ENCODE results near the gene TET2. TPM values are rescaled to one million over a fixed set of nuclear protein-coding genes. Genes with fewer than 3 reads are reported as not detected.

TET2 gene
- total RNA-seq, 1 experiment from 2014 or later = 3.4 TPM

DNA sequence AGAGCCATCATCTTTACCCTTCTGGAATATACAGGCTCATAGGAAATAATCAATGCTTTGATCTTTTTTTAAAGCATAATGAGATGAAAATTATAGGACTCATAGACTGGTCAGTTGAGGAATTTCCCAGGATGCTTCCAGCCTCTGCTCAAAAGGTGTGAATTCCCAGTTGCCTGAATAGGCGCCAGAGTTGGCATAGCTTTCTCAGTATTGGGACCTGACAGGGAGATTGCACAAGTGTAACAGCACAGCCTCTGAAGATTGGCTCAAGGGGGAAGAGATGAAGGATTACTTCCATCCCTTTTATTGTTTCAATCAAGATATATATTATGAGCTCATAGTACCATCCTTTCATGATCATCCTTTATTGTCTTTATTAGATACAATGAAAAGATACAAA, 17.9 kb downstream of the TET2 start (continued):
- TF ChIP-seq, protein P1, sequence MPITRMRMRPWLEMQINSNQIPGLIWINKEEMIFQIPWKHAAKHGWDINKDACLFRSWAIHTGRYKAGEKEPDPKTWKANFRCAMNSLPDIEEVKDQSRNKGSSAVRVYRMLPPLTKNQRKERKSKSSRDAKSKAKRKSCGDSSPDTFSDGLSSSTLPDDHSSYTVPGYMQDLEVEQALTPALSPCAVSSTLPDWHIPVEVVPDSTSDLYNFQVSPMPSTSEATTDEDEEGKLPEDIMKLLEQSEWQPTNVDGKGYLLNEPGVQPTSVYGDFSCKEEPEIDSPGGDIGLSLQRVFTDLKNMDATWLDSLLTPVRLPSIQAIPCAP (CRISPR knock-in tag; IDR thresholded peaks at IDR 0.05) = no peak

DNA sequence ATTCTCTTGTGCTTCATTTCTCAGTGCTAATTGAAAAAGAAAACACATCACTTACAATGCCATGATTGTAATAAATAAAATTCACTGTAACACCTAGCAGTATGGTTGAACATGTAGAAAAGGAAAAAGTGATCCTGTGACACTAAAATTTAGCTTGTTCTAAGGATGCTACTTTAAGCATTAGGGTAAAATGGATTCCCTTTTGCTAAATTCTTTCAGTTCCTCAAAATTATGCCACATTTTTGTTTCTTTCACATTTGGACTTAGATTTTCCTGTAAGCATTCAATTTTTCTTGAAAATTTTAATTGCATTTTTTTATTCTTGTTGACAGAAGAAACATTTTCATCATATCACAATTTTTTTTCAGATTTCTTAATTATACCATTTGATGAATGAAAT, 19.4 kb downstream of the TET2 start:
- Mint-ChIP-seq H3K27me3 (ENCODE audit: low read depth) (peaks cover 86% of the 10 kb centered on the region), H3K4me1 (peaks cover 8% of the 10 kb centered on the region), H3K9me3 (no peaks in the 10 kb centered on the region), H3K27ac (no peak overlapping the region), H3K36me3 (no peaks in the 10 kb centered on the region), H3K4me3 (no peak overlapping the region)
- TF ChIP-seq NFE2L1 (CRISPR knock-in tag; IDR thresholded peaks at IDR 0.05) (no peak), ESRRA (CRISPR knock-in tag; IDR thresholded peaks at IDR 0.05; ENCODE audit: borderline replicate concordance) (no peak), NFYB (CRISPR knock-in tag; conservative IDR thresholded peaks at IDR 0.05; ENCODE audit: low read depth) (no peak), ZNF317 (CRISPR knock-in tag; IDR thresholded peaks at IDR 0.05; ENCODE audit: borderline replicate concordance, low read depth) (no peak), NR3C1 (CRISPR knock-in tag; conservative IDR thresholded peaks at IDR 0.05; ENCODE audit: low read depth) (no peak), EMX1 (CRISPR knock-in tag; IDR thresholded peaks at IDR 0.05) (no peak)
- TF ChIP-seq, protein P2, sequence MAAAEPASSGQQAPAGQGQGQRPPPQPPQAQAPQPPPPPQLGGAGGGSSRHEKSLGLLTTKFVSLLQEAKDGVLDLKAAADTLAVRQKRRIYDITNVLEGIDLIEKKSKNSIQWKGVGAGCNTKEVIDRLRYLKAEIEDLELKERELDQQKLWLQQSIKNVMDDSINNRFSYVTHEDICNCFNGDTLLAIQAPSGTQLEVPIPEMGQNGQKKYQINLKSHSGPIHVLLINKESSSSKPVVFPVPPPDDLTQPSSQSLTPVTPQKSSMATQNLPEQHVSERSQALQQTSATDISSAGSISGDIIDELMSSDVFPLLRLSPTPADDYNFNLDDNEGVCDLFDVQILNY (CRISPR knock-in tag; IDR thresholded peaks at IDR 0.05) = no peak
- TF ChIP-seq, protein P3, sequence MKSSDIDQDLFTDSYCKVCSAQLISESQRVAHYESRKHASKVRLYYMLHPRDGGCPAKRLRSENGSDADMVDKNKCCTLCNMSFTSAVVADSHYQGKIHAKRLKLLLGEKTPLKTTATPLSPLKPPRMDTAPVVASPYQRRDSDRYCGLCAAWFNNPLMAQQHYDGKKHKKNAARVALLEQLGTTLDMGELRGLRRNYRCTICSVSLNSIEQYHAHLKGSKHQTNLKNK (CRISPR knock-in tag; IDR thresholded peaks at IDR 0.05) = no peak
- ATAC-seq (no peak), DNase-seq (ENCODE audit: low spot score) (no peak)
- ChIA-PET CTCF (no interaction called here), POLR2A (no interaction called here)

DNA sequence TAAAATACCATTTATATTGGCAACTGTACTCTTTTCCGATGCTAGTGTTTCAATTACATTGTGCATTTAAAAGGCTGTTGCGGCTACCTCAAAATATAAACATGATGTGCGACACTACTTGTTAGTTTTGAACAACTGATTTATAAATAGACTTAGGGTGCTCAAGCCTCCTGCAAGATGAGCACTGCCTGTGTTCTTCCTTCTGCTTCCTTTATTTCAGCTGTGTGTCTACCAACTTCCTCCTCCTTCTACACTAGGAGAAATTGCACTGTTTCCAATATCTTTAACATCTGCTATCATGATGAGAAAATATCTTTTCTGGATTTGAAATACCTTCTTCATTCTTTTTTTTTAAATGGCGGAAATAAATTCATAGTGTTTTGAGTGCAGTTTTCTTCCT, 24.0 kb downstream of the TET2 start:
- H3K36me3 Mint-ChIP-seq = no peaks in the 10 kb centered on the region
- CTCF ChIA-PET = no interaction called here
- TF ChIP-seq, protein P4, sequence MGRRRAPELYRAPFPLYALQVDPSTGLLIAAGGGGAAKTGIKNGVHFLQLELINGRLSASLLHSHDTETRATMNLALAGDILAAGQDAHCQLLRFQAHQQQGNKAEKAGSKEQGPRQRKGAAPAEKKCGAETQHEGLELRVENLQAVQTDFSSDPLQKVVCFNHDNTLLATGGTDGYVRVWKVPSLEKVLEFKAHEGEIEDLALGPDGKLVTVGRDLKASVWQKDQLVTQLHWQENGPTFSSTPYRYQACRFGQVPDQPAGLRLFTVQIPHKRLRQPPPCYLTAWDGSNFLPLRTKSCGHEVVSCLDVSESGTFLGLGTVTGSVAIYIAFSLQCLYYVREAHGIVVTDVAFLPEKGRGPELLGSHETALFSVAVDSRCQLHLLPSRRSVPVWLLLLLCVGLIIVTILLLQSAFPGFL (CRISPR knock-in tag; IDR thresholded peaks at IDR 0.05; ENCODE audit: borderline replicate concordance) = no peak
- TF ChIP-seq, protein P5, sequence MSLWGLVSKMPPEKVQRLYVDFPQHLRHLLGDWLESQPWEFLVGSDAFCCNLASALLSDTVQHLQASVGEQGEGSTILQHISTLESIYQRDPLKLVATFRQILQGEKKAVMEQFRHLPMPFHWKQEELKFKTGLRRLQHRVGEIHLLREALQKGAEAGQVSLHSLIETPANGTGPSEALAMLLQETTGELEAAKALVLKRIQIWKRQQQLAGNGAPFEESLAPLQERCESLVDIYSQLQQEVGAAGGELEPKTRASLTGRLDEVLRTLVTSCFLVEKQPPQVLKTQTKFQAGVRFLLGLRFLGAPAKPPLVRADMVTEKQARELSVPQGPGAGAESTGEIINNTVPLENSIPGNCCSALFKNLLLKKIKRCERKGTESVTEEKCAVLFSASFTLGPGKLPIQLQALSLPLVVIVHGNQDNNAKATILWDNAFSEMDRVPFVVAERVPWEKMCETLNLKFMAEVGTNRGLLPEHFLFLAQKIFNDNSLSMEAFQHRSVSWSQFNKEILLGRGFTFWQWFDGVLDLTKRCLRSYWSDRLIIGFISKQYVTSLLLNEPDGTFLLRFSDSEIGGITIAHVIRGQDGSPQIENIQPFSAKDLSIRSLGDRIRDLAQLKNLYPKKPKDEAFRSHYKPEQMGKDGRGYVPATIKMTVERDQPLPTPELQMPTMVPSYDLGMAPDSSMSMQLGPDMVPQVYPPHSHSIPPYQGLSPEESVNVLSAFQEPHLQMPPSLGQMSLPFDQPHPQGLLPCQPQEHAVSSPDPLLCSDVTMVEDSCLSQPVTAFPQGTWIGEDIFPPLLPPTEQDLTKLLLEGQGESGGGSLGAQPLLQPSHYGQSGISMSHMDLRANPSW (CRISPR knock-in tag; conservative IDR thresholded peaks at IDR 0.05; ENCODE audit: low read depth) = no peak
- no peak for TF ChIP-seq JAZF1 (CRISPR knock-in tag; IDR thresholded peaks at IDR 0.05)
- TF ChIP-seq, protein P6, sequence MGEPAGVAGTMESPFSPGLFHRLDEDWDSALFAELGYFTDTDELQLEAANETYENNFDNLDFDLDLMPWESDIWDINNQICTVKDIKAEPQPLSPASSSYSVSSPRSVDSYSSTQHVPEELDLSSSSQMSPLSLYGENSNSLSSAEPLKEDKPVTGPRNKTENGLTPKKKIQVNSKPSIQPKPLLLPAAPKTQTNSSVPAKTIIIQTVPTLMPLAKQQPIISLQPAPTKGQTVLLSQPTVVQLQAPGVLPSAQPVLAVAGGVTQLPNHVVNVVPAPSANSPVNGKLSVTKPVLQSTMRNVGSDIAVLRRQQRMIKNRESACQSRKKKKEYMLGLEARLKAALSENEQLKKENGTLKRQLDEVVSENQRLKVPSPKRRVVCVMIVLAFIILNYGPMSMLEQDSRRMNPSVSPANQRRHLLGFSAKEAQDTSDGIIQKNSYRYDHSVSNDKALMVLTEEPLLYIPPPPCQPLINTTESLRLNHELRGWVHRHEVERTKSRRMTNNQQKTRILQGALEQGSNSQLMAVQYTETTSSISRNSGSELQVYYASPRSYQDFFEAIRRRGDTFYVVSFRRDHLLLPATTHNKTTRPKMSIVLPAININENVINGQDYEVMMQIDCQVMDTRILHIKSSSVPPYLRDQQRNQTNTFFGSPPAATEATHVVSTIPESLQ (CRISPR knock-in tag; IDR thresholded peaks at IDR 0.05) = no peak
- TF ChIP-seq, protein P7, sequence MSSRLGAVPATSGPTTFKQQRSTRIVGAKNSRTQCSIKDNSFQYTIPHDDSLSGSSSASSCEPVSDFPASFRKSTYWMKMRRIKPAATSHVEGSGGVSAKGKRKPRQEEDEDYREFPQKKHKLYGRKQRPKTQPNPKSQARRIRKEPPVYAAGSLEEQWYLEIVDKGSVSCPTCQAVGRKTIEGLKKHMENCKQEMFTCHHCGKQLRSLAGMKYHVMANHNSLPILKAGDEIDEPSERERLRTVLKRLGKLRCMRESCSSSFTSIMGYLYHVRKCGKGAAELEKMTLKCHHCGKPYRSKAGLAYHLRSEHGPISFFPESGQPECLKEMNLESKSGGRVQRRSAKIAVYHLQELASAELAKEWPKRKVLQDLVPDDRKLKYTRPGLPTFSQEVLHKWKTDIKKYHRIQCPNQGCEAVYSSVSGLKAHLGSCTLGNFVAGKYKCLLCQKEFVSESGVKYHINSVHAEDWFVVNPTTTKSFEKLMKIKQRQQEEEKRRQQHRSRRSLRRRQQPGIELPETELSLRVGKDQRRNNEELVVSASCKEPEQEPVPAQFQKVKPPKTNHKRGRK (CRISPR knock-in tag; IDR thresholded peaks at IDR 0.05; ENCODE audit: borderline replicate concordance) = no peak
- TF ChIP-seq CREM (CRISPR knock-in tag; IDR thresholded peaks at IDR 0.05) = no peak
- TF ChIP-seq FOXK1 (CRISPR knock-in tag; IDR thresholded peaks at IDR 0.05) = no peak
- no peak for TF ChIP-seq TEAD4 (CRISPR knock-in tag; IDR thresholded peaks at IDR 0.05)
- no peak for TF ChIP-seq HMGA2 (CRISPR knock-in tag; IDR thresholded peaks at IDR 0.05)
- TF ChIP-seq MYBL2 (CRISPR knock-in tag; IDR thresholded peaks at IDR 0.05) = no peak
- TF ChIP-seq ETV6 (CRISPR knock-in tag; IDR thresholded peaks at IDR 0.05) = no peak
- no peak for TF ChIP-seq OVOL2 (CRISPR knock-in tag; IDR thresholded peaks at IDR 0.05; ENCODE audit: borderline replicate concordance)
- no peak for TF ChIP-seq NFE2L1 (CRISPR knock-in tag; IDR thresholded peaks at IDR 0.05)
- H3K9me3 Mint-ChIP-seq = no peaks in the 10 kb centered on the region
- ATAC-seq (no peak), DNase-seq (ENCODE audit: low spot score) (no peak)
- POLR2A ChIA-PET = no interaction called here
- no peak overlapping the region for H3K27ac Mint-ChIP-seq
- peaks cover 40% of the 10 kb centered on the region for H3K27me3 Mint-ChIP-seq (ENCODE audit: low read depth)
- H3K4me1 Mint-ChIP-seq = no peaks in the 10 kb centered on the region
- no peak overlapping the region for H3K4me3 Mint-ChIP-seq

Measured in WTC11 (cell line).